HG03432 (cell line): Measurements from ENCODE around the gene ASPN.

Experiments
- ATAC-seq: cut with Tn5 transposase; IDR thresholded peaks from one replicate; pipeline ENCODE4 v1.9.1; 2021; ENCODE audit warnings: mild to moderate bottlenecking, moderate library complexity; ENCODE audit not compliant: unreplicated experiment

Gene ASPN

DNA sequence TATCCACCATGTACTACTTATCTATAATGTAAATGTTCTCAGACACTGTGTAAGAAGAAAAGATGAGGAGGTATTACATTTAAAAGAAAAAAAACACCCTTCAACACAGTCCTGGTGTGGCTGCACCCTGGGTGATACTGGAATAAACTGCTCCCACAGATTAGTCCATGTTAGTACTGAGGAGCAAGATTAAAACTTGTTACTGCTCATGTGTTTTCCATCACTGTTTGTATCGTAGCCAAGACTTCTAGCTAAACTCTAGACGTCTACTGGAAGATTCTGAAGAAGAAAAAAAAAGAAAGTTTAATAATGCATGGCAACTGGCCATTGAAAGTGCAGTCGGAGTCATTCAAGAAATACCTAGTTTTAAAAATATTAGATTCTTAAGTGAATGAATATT lies at the start of gene ASPN:
TSS of gene ASPN (minus strand) at position 178 of the 400 bp plus-strand sequence.
- ATAC-seq, result no peak

GRCh38 chr9:92530893-92531292 lies 48.6 kb upstream of the ASPN start:
- no peak for ATAC-seq

DNA sequence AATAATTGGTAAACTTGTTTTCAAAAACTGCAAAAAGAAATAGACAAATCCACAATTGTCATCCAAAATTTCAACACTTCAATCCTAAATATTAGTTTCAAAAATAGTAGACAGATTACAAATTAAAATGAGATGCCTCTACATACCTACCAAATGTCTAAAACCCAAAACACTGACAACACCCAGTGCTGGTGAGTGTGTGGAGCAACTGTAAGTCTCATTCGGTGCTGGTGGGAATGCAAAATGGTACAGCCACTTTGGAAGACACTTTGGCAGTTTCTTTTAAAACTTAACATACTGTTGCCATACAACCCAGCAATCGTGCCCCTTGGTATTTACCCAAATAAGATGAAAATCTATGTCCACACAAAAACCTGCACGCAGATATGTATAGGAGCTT lies 46.8 kb upstream of the ASPN start:
- no peak for ATAC-seq

DNA sequence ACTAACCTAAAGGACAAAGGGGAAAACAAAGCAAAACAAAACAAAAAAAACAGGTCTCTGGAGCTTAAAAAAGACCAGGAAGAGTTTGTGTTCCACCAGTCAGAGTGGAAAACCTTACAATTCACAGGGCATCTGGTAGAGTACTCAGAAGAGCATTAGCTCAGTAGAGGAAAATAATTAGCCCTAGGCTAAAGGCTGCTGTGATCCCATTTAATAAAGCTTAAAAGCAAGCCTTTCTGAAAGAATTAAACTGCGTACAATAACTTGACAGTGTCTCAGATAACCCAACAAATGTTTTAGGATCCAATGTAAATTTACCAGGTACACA lies 46.2 kb upstream of the ASPN start:
- no peak for ATAC-seq

- no peak for ATAC-seq
Observed at GRCh38 chr9:92527832-92528521, 45.7 kb upstream of the ASPN start.

DNA sequence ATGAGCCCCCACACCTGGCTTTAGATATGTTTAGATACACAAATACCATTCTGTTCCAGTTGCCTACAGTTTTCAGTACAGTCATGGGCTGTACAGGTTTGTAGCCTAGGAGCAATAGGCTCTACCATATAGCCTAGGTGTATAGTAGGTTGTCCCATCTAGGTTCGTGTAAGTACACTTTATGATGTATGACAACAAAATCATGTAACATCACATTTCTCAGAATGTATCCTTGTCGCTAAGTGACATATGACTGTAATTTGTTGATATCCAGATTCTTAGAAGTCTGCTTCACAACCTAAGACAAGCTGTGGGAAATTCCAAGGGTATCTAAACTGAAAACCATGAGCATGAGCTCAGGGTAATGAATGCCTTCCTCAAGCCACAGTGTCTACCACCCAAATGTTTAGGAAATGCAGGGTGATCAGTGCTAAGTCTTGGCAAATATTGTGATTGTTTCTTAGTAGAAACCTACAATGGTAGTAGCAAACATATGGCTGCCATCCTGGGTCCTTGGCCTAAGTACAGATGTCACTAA lies 45.1 kb upstream of the ASPN start:
- ATAC-seq, result no peak

DNA sequence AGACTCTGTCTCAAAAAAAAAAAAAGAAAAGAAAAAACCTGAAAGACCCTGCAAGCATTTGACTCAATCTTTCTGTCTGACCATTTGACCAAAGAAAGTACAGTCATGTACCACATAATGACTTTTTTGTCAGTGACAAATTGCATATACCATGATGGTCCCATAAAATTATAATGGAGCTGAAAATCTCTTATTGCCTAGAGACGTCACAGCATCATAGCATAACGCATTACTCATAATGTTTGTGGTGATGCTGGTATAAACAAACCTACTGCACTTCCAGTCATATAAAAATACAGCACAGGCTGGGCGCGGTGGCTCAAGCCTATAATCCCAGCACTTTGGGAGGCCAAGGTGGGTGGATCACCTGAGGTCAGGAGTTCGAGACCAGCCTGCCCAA lies 43.0 kb upstream of the ASPN start:
- ATAC-seq, result no peak

- no peak for ATAC-seq
Observed at GRCh38 chr9:92524881-92525280, 42.6 kb upstream of the ASPN start.

GRCh38 chr9:92522983-92523970 lies 41.0 kb upstream of the ASPN start:
- no peak for ATAC-seq

DNA sequence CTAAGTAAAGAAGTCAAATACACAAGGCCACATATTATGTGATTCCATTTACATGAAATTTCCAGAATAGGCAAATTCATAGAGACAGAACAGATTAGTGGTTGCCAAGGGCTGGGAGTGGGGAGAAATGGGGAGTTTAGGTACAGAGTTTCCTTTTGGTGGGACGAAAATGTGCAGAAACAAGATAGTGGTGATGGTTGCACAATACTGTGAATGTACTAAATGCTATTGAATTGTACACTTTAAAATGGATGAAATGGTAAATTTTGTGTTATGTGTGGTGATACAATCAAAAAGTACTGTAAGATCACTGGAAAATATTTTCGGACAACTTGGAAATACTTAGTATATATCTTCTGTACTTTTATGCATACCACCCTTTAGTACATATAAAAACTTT lies 38.5 kb upstream of the ASPN start:
- no peak for ATAC-seq

DNA sequence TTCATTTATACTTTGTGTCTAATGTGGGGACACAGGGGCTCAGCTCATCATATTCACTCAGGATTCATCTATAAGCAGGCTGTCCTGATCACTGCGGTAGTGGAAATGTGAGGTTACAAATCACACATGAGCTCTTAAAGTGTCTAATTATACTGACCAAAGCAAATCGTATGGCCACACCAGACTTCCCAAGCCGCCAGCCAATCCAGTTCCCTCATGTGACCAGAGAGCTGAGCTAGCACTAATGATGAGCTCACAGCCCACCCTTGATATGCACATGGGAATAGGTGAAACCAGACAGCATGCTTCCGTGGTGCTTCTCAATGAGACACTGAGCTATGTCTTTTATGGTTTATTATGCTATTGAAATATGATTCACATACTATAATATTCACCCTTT lies 35.9 kb upstream of the ASPN start:
- no peak for ATAC-seq

DNA sequence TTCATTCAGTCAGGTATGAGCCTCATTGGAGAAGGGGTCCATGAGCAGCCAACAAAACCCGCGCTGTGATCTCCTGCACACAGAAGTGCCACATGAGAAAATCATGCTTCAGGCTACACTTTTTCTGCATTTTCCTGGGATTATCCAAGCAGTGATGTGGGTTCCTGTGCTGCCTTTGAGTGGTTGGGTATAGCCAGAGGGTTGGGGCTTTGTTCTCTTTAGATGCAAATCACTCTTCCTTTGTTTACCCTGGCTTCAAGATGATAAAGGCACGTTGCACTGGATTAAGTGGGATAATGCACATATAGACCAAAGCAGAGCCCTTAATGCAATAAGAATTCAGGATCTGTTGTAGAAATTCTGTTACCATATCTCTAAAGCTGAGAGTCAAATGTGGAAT lies 34.7 kb upstream of the ASPN start:
- ATAC-seq, result no peak

DNA sequence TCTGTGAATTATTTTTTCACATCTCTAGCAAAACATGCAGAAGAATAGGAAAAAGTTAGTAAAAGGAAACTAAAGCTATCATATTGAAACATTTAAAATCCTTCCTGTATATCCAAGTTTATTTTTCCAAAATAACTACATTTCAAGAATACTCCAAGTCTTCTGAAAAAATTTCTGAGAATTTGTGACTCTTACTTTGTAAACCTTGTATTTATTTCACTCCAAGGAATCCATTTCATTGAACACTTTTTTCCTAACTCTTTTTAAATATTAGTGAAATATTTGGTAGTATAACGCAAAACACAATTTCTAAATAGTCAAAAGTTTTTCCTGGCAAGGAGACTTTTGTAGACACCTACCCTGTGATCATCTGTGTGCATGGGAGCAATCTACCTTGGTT lies 34.2 kb upstream of the ASPN start:
- no peak for ATAC-seq

DNA sequence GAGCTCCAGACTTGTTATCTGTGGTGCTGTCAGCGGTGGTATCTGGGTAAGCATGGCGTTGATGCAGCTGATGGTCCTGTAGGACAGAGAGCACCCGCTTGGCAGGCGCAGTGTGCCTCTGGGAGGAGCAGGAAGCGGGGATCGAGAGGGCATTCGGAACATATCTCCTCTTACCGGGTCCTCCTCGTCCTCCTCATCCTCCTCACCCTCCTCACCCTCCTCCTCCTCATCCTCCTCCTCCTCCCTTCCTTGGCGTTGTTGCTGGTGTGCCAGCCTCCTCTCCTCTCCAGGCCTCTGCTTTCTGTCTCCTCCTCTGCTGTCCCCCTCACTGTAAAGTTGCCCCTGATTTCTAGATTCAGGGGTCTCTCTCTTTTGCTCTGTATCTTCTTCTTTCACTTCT lies 32.3 kb upstream of the ASPN start:
- no peak for ATAC-seq

DNA sequence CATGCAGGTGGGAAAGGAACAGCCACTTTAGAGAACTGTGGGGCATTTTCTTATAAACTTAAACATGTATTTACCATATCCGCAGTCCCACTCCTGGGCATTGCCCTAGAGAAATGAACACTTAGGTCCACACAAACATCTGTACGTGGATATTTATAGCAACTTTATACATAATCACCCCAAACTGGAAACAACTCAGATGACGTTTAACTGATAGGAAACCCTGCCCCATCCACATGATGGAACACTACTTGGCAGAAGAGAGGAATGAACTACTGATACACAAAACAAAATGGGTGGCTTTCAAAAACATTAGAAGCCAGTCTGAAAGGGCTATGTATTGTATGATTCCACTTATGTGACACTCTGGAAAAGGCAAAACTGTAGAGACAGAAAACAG lies 31.0 kb upstream of the ASPN start:
- no peak for ATAC-seq

DNA sequence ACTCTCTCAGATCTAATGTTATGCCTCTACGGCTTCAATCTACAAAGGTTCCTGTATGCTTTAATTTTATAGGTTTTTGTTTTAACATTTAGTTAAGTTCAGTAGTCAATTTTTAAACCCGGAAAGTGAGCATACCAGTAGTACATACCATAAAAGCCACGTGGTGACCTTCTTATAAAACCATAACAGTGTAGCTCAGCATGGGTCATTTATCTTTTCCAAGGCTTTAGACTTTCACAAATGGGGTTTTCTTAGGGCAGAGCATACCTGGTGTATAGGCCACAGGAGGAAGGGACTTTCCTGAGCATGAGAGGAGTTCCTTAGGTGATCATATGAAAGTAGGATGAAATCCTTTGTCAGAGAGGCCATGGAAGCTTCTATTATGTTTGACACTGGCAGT lies 30.3 kb upstream of the ASPN start:
- no peak for ATAC-seq

DNA sequence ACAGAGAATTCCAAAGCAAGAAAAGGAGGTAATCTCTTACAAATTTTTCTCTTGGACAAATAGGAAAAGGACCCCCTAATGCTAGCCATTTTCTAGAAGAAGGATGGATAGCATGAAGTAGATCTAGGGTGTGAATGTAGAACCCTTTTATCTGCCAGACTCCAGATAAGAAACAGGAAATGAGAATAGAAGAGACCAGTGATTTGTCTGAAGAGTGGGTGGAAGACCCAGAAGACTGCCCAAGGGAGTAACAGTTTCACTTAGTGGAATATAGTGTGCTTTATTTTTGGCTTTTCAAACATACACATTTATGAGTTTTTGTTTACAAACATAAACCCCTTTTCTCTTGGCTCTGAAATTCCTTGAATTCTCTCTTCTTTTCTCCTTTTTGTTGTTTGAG lies 28.4 kb upstream of the ASPN start:
- no peak for ATAC-seq

DNA sequence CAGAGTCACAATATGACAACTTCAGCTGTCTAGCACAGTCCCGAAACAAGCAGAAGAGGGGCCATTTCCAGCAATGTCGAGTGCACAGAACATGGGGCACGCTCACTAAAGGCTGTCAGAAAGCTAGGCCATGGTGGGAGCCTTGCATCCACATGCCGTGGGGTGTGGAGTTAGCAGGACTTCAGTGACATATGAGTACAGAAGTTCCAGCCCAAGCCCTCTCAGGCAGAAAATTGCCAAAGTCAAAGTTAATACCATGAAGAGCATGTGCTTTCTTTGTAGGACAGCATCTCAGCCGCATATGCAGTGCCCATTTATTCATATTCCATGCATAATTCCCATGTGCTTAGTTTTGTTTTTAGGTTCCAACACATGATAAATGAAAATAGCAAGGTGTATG lies 26.7 kb upstream of the ASPN start:
- no peak for ATAC-seq

DNA sequence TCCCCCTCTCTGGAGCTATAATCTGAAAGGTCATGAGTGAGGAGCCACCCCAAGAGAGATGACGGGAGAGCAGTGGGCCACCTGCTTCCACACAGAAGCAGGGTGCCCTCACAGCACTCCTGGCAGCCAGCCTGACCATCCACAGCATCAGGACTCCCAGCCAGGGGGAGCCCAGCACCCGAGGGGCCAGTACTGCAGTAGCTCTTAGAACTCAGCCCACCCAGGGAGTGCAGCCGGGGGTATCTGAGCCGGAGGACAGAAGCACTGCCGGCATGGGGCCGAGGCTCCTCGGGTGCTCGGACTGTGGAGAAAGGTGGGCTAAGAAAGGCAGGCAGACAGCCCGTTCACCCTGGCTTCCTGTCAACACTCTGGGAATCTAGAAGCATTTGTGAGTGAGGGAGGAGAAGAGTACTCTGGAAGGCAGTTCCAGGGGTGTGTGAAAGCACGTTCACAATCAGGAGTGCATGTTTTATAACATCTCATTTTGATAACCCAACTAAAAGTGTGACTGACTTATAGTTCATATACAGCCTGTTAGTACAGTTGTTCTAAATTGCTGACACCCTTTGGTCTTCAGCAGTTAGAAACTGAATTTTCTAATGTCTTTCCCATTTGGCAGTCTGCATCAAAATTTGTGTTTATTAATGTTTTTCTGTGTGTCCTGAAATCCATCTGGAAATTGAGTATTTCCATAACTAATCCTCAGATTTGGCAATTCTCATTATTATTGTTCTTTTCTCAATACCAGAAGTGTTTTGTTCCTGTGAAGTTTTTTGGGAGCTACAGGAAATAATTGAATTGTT lies 25.9 kb upstream of the ASPN start:
- no peak for ATAC-seq

DNA sequence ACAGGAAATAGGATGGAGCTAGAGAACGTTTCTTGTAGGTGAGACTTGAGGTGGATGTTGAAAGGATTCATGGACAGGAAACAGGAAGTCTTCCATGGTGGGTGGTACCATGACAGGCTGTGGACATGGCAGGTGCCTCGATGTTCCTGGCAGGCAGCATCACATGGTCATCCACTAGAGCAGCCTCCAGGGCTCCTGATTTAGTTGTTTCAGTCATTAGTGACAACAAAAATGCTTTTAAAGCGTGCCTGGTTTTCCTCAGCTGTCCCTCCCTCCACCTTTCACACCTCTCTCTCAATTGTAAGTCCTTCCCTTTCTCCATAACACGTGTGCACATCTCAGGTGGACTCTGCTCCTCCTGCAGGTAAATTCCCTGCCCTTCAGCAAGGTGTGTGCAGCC lies 25.2 kb upstream of the ASPN start:
- ATAC-seq, result no peak

GRCh38 chr9:92507005-92507404 lies 24.7 kb upstream of the ASPN start:
- ATAC-seq, result no peak
